MCF 10A (cell line): Measurements from ENCODE around the gene P3H2. TPM values are rescaled to one million over a fixed set of nuclear protein-coding genes. Genes with fewer than 3 reads are reported as not detected.

Experiments used
- BruUV-seq: library from RNA; stranded (reverse); fragments of 400-500 nt; replicated peaks from 2 replicates; lab custom pipeline; 2021; lab: Mats Ljungman, UMichigan
- CTCF ChIA-PET: fragments of 300-600 bp; sonication (Branson Sonifier 250); formaldehyde crosslinking; extraction: SDS; loops from one replicate; lab custom pipeline; 2021; ENCODE audit warnings: antibody characterized with exemption, inconsistent platforms; lab: Yijun Ruan, JAX
- POLR2A ChIA-PET: fragments of 300-600, 350-650 bp; sonication (Branson Sonifier 250); formaldehyde crosslinking; extraction: SDS; loops from one replicate; lab custom pipeline; 2020; ENCODE audit warnings: antibody characterized with exemption, inconsistent platforms; lab: Yijun Ruan, JAX
- DNase-seq: peaks from one replicate; pipeline ENCODE4 v3.0.0-alpha.2; 2018; ENCODE audit not compliant: unreplicated experiment
- H3K27ac Mint-ChIP-seq: one replicate; pipeline ENCODE4 v1.8.0; 2022; ENCODE audit warnings: mild to moderate bottlenecking, low read depth, mixed read lengths; ENCODE audit not compliant: unreplicated experiment
- H3K27me3 Mint-ChIP-seq: one replicate; pipeline ENCODE4 v1.8.0; 2022; ENCODE audit warnings: mixed read lengths; ENCODE audit not compliant: insufficient read depth, unreplicated experiment
- H3K36me3 Mint-ChIP-seq: one replicate; pipeline ENCODE4 v1.8.0; 2022; ENCODE audit warnings: mild to moderate bottlenecking, moderate library complexity, mixed read lengths; ENCODE audit not compliant: insufficient read depth, unreplicated experiment
- H3K4me1 Mint-ChIP-seq: one replicate; pipeline ENCODE4 v1.8.0; 2022; ENCODE audit warnings: mixed read lengths; ENCODE audit not compliant: insufficient read depth, unreplicated experiment
- H3K4me3 Mint-ChIP-seq: one replicate; pipeline ENCODE4 v1.8.0; 2022; ENCODE audit warnings: mild to moderate bottlenecking, moderate library complexity, mixed read lengths; ENCODE audit not compliant: unreplicated experiment
- H3K9me3 Mint-ChIP-seq: one replicate; pipeline ENCODE4 v1.8.0; 2022; ENCODE audit warnings: mixed read lengths; ENCODE audit not compliant: unreplicated experiment
- intact Hi-C: fragments of 100-400 bp; cut with micrococcal nuclease; formaldehyde crosslinking; loops from 2 replicates; pipeline ENCODE4 v1.14.1; 2022
- total RNA-seq: library from RNA; stranded (reverse); gene quantifications from 2 replicates; pipeline ENCODE4 v1.2.3, GENCODE V29; 2022
- TF ChIP-seq, protein P1 (sequence below): fragments of 200-600 bp; IDR thresholded peaks from one replicate; pipeline ENCODE4 v1.8.0; 2022; ENCODE audit warnings: antibody characterized with exemption, mild to moderate bottlenecking; ENCODE audit not compliant: unreplicated experiment

Gene P3H2
- total RNA-seq, 1 experiment from 2014 or later = 60.2 TPM

DNA sequence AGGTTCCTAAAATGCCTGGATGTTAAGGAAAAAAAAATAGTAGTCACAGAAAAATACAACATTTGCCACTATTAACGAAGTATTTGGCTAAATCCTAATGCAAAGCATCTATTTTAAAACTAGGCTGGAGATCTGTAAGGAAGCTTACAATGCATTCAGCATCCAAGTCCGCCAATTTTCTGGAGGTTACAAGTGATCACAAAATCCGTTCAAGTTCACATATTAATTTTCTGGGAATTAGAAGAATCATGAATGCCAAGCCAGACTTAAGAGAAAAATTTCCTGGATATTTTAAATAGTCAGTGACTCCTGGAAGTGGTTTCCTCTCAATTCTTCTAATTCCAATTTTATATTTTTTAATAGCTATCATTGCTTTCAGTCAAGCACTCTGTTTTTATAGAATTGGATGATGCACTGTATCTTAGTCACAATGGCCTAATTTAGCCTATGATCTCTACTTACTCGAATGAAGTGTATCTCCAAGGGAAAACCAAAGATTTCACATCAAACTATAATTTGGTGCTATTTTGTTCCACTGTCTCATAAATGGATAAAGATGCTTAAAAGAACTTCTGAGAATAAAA, 60.4 kb downstream of the P3H2 start:
- ChIA-PET CTCF (interaction anchor here (0.6 to 1.8 kb wide), 3 partner anchors 11 to 100 kb away, joined by 3 to 5 read pairs (median 4); no protein-coding TSS in a partner anchor), POLR2A (interaction anchor here (0.6 to 3.9 kb wide), 4 partner anchors 11 to 59 kb away, joined by 3 to 26 read pairs (median 4); no protein-coding TSS in a partner anchor)
- Mint-ChIP-seq H3K27ac (no peak overlapping the region), H3K4me1 (peaks cover 5% of the 10 kb centered on the region), H3K4me3 (no peak overlapping the region), H3K36me3 (peaks cover 7% of the 10 kb centered on the region), H3K27me3 (no peaks in the 10 kb centered on the region), H3K9me3 (no peaks in the 10 kb centered on the region)
- intact Hi-C loops = no loop called here
- TF ChIP-seq, protein P1, sequence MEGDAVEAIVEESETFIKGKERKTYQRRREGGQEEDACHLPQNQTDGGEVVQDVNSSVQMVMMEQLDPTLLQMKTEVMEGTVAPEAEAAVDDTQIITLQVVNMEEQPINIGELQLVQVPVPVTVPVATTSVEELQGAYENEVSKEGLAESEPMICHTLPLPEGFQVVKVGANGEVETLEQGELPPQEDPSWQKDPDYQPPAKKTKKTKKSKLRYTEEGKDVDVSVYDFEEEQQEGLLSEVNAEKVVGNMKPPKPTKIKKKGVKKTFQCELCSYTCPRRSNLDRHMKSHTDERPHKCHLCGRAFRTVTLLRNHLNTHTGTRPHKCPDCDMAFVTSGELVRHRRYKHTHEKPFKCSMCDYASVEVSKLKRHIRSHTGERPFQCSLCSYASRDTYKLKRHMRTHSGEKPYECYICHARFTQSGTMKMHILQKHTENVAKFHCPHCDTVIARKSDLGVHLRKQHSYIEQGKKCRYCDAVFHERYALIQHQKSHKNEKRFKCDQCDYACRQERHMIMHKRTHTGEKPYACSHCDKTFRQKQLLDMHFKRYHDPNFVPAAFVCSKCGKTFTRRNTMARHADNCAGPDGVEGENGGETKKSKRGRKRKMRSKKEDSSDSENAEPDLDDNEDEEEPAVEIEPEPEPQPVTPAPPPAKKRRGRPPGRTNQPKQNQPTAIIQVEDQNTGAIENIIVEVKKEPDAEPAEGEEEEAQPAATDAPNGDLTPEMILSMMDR = no peak
- no peak for DNase-seq
- BruUV-seq = no TSS peak

DNA sequence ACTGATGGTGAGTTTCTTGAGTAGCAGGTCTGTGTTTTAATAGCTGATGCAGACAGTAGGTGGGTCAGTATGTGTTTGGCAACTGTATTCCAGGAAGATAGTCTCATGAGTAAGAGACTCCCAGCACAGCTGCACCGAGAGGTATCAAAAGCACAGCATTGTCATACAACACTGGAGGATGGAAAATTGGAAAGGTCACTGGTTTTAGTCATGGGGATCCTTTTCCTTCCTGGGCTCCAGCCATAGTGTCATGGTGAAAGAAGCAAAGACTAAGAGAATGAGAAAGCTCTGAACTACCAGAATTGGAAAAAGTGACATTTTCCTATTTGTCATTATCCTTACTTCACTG, 61.5 kb downstream of the P3H2 start:
- Mint-ChIP-seq H3K4me3 (no peak overlapping the region), H3K36me3 (peaks cover 6% of the 10 kb centered on the region), H3K4me1 (peaks cover 13% of the 10 kb centered on the region), H3K27ac (no peak overlapping the region), H3K27me3 (no peaks in the 10 kb centered on the region), H3K9me3 (no peaks in the 10 kb centered on the region)
- intact Hi-C loops = no loop called here
- DNase-seq = no peak
- TF ChIP-seq, protein P1 = no peak
- POLR2A ChIA-PET = interaction anchor here (0.8 to 3.9 kb wide), 5 partner anchors 9 to 60 kb away, joined by 3 to 26 read pairs (median 8); no protein-coding TSS in a partner anchor
- BruUV-seq = no TSS peak
- CTCF ChIA-PET = interaction anchor here (0.6 to 0.9 kb wide), 2 partner anchors 48 to 280 kb away, joined by 3 to 5 read pairs; no protein-coding TSS in a partner anchor

DNA sequence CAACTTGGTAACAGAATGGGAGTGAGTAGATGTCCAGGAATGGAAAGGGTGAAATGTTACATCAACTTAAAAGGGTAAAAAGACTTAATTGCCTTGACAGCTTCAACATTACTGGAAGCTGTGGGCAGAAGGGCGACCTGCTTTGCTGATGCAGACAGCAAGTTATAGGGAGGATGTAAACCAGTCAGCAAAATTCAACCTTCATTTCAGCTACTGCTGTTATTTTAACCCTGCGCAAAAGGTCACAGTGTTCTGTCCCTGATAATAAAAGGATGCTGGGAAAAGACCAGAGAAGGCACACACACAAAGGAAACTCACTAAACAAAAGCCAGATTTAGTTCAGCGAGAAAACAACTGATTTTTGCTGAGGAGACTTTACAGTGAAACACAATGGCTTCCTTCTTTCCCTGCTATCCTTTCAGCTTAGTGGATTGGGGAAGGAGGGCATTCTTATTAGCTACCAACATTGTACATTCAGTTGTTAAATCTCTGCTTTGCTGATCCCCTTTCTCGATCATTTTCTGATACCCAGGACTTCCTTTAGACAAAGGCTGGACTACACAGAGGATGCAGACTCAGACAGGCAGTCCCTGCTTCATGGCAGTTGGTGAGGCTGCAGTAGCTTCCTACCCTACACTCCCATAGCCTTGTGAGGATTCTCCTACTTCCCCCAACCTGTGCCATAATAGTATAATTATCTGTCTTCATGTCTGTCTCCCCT, 62.0 kb downstream of the P3H2 start:
- BruUV-seq = no TSS peak
- peaks cover under 1% of the 10 kb centered on the region for H3K36me3 Mint-ChIP-seq
- no peak for DNase-seq
- H3K4me3 Mint-ChIP-seq = no peak overlapping the region
- POLR2A ChIA-PET = interaction anchor here (0.8 to 3.9 kb wide), 5 partner anchors 9 to 61 kb away, joined by 3 to 26 read pairs (median 8); no protein-coding TSS in a partner anchor
- peaks cover 16% of the 10 kb centered on the region for H3K4me1 Mint-ChIP-seq
- H3K27me3 Mint-ChIP-seq = no peaks in the 10 kb centered on the region
- H3K9me3 Mint-ChIP-seq = no peaks in the 10 kb centered on the region
- CTCF ChIA-PET = interaction anchor here (0.9 to 1.2 kb wide), 2 partner anchors 14 to 47 kb away, joined by 3 to 5 read pairs; no protein-coding TSS in a partner anchor
- TF ChIP-seq, protein P1 = no peak
- H3K27ac Mint-ChIP-seq = no peak overlapping the region
- intact Hi-C loops = no loop called here

DNA sequence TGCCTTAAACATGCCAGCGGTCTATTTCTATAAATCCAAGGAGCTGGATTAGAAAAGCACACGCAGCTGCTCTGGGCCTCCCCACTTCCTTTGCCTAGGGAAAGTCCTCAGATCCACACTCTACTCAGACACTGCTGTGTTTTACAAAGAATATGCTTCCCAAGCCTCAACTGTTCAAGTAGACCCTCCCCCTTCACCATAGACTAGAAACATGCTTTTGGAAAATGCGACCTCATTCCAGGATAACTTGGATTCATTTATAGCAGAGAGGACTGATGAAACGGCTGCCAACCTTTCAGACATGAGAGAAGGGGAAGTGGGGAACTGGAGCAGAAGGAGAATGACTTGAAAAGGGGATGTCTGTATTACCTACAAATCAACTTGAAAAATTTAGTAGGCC, 64.0 kb downstream of the P3H2 start:
- Mint-ChIP-seq H3K36me3 (no peaks in the 10 kb centered on the region), H3K27ac (peak overlapping the region; percentile 51), H3K9me3 (no peaks in the 10 kb centered on the region), H3K27me3 (no peaks in the 10 kb centered on the region), H3K4me3 (no peak overlapping the region), H3K4me1 (peaks cover 16% of the 10 kb centered on the region)
- no TSS peak for BruUV-seq
- CTCF ChIA-PET = interaction anchor here (2.5 kb wide), 1 partner anchor 63 kb away, joined by 9 read pairs; the partner anchor contains the start of gene P3H2
- TF ChIP-seq, protein P1 = no peak
- POLR2A ChIA-PET = interaction anchor here (0.7 to 1.3 kb wide), 3 partner anchors 8 to 71 kb away, joined by 3 to 4 read pairs (median 3); no protein-coding TSS in a partner anchor
- DNase-seq = no peak
- intact Hi-C loops = no loop called here
